NCI-H1105 (cell line): Measurements from ENCODE around the gene COL20A1.
"Not testable (repeated sequence)": the region's sequence is repeated elsewhere in the genome, so short reads cannot be mapped to it uniquely, and the experiment has no call there.

Source experiments
- DNase-seq: peaks from one replicate; lab custom pipeline; 2025; lab: John Stamatoyannopoulos, UW

The COL20A1 gene

DNA sequence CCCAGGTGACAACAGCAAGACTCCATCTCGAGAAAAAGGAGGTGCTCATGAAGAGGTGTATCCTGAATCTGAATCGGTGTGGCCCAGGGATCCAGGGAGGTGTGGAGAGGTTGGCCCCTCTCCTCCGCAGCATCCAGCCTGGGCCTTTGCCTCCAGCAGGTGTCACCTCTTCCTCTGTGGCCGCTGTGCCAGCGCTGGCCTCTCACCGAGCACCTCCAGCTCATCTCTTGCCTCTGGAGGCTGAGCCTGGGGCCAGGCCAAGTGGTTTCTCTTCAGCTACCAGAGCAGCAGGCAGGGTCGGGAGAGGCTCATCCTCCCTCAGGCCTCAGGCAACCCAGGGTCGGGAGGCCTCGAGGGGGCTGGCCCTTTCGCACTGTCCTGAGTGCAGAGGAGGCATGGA lies 1.2 kb upstream of the COL20A1 start:
- DNase-seq = no peak

DNA sequence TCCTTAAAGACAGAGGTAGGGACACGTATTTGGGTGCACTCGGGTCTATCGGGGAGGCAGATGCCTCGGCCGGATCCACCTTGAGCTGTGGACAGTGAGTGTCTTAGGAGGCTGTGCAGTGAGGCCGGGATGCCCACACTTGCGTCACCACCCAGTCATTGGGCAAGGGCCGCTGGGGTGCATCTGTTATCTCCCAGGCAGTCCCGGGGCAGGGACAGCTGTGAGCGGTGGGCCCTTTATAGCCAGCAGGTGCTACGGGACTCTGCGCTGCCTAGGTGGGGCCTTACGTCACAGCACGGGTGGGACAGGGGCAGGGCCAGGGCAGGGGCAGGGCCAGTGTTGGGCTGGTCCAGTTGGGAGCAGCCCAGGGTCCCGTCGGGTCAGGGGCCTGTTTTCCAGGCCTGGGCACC lies 689 bp upstream of the COL20A1 start:
- DNase-seq = no peak

DNA sequence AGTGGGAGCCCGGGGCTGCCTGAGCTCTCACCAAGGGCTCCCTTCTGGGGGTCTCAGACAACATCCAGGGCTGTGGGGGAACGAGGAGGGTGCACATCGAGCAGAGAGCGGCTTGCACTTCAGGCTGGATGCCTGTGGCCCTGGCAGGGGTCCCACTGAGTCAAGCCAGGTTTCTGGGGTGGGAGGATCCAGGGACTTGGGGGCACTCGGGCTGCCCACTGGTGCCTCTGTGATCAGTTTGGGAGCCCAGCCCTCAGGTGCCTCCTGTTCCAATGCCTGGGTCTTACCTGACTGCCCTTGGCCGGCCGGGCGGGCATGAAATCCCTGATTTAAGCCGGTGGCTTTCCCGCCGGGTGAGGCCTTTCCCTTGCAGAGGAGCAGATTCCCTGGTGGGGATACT lies 470 bp downstream of the COL20A1 start:
- DNase-seq = no peak

DNA sequence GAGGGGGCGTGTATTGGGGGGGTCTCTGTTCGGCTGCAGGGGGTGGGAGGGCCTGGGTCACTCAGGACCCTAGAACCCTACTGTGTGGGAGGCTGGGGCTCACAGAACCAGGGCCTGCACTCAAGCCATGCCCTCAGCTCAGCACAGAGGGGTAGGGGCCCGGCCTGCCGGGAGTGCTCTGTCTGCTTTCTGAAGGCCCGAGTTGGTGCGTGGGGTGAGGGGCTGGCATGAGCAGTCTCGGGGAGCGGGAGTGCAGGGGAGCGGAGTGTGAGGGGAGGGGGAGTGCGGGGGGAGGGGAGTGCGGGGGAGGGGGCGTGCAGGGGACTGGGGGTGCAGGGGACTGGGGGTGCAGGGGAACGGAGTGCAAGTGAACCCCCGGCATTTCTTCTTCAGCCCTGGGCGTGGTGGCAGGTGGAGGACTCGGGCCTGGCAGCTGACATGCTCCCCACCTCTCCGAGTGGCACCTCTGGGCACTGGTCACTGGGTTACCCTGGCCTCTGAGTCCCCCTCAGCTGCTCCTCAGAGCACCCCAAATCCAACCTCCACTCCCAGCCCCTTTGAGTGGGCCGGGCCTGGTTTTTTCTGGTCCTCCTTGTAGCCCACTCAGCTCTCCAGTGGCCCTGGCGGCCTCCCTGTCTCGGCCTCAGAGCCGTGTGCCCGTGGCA lies 1.0 kb downstream of the COL20A1 start:
- no peak for DNase-seq

DNA sequence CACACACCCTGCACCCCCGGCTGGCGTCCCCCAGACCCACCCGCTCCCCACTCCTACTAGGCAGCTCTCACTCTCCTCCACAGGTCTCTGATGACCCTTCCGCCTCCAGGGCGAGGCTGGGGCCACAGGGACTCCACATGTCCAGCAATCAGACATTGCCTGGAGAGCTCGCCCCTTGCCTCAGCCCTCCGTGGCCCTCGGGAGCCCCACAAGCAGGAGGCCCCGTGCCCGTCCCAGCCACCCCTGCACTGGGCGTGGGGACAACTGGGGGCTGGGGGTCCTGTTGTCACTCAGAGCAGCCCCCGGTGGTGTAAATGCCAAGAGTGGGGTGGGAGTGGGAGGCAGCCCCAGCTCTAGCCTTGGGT lies 1.5 kb downstream of the COL20A1 start:
- DNase-seq = no peak

DNA sequence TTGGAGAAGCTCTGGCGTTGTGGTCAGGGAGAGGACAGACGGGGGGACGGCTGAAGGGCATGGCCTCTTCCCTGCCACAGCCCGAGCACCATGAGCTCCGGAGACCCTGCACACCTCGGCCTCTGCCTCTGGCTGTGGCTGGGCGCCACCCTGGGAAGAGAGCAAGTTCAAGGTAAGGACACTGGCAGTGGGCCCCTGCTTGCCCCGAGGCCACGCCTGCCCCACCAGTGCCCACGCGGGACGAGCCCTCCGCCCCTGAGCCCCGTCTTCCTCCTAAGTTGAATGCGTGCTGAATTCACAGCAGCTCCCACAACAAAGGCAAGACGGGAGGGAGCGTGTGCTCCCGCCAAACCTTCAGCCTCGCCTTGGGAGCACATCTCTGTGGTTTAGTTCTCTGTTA lies 2.0 kb downstream of the COL20A1 start:
- DNase-seq = no peak

DNA sequence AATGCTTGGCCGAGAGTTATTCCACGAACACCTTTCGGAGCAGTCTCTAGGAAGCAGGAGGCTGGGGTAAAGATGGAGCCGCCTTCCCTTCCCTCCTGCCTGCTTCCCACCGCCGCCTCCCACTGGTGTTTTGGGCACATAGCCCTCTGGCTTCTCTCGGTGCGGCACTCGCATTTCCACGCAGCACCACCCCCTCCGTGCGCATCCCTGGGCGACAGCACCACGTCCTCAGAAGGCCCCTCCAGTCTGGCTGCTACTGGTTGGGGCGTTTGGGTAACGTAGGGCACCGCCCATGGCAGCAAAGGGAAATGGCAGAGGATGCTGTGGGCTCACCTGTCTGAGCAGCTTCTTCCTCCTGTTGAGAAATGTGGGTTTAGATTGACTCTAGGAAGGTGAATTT lies 2.4 kb downstream of the COL20A1 start:
- no peak for DNase-seq

DNA sequence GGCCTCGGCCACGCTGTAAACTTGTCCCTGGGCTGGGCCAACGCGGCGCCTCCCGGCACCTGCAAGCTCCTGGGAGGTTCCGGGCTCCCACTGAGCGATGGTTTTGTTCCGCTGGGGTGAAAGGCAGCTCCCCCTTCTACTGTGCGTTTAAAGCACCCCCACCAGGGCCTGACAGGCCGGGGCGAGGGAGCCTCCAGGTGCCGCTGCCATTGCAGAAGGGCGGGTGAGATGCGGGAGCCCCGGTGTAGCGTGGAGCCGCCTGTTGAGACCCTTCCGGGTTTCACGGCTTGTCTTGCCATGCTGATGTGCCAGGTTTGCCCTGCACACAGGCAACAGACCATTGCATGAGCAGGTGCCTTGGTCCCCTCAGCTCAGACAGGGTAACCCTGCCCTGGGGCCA lies 2.9 kb downstream of the COL20A1 start:
- DNase-seq = no peak

DNA sequence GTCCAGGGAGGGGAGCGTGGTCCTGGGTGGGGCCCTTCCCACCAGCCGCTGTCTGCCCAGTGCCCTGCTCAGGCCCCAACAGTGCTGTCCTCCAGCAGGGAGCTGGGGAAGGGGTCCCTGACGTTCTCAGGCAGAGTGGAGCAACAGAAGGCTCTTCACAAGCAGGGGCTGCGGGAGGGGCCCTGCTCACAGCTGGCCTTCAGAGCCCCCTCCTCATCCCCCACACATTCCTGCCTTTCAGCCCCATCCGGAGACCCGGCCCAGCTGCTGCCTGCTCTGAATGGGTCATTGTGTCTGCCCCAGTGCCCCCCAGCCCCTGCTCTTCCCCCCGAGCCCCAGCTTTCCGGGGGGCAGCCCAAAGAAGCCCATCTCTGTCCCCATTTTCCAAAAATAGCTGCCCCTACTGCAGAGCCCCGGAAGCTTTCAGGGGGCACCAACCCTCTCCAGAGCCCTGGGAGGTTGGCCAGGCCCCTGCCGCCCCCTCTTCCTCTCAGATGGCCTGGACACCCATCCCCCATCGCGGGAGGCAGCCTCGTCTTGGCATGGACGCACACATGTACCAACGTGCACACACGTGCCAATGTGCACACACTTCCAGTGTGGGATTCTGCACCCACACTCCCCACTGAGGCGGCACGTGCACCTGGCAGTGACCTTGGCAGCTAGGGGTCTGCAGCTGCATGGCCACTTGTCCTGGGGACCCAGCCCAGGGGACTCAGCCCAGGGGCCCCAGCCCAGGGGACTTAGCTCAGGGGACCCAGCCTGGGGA lies 3.7 kb downstream of the COL20A1 start:
- no peak for DNase-seq

DNA sequence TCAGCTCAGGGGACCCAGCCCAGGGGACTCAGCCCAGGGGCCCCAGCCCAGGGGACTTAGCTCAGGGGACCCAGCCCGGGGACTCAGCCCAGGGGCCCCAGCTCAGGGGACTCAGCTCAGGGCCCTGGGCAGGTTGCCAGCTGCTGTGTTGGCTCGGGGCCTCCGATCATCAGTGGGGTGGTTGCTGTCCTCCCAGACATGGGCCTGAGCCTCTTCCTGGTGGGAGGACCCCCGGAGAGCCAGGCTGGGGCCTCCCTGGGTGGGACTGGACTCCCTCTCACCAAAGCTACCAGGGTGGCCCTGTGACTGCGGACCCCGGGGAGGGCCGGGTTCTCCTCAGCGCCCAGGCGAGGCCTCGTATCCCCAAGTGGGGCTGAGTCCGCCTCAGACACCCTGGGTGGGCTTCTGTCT lies 4.4 kb downstream of the COL20A1 start:
- DNase-seq = no peak

DNA sequence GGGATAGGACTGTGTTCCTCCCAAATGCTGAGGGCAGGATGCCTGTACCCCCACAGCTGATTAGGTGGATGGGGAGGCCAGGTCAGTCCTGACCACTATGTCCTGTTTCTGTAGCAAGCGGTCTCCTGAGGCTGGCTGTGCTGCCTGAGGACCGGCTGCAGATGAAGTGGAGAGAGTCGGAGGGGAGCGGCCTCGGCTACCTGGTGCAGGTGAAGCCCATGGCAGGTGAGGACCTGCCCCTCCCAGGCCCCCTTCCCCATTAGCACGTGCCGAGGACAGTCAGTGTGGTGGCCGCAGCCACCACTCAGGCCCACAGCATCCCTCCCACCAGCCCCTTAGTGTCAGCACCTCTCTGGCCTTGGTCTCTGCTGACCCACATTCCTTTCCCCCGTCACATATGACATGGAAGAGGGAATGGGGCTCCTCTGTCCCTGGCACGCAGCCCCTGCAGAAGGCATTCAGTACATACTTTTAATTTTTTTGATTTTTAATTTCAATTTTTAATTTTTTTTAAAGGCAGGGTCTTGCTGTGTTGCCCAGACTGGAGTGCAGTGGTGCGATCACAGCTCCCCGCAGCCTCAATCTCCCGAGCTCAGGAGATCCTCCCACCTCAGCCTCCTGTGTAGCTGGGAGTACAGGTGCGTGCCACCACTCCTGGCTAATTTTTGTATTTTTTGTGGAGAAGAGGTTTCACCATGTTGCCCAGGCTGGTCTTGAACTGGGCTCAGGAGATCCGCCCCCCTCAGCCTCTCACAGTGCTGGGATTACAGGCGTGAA lies 5.0 kb downstream of the COL20A1 start:
- DNase-seq = no peak

DNA sequence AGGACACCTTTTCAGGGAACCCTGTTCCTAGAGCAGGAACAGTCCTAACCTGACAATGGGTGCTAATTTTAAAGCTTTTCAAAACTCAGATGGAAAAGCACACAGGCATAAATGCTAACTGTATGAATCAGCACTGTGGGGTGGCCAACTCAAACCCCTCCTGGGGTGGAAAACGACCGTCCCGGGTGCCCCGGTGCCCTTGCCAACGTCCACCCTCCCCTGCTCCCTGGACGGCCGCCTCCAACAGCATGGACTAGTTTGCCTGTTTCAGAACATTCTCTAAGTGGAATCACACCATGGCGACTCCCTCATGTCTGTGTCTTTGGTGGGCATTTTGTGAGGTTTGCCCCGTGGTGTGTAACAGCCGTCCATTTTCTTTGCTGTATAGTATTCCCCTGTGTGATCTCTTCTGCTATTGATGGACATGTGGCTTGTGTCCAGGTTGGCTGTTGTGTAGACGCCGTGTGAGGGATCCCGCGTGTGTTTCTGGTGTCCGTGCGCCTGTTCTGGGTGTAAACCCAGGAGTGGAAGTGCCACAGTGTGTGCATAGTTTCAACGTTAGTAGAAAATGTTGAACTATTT lies 5.8 kb downstream of the COL20A1 start:
- DNase-seq = no peak

DNA sequence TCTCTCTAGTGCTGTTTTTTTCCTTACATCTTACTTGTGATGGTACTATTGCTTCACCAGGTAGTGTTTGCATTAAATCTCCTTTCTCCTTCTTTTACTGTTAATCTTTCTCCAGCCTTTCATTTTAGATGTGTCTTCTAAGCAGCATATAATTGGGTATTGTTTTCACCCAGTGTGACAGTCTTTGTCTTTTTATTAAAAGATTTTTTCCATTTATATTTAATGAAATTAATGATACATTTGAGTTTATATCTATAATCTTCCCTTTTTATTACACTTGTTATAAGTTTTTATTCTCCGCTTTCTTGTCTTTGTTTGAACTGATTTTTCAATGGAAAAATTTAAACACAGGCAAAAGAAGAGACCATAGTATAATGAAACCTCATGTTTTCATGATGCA lies 8.7 kb downstream of the COL20A1 start:
- DNase-seq = no peak

DNA sequence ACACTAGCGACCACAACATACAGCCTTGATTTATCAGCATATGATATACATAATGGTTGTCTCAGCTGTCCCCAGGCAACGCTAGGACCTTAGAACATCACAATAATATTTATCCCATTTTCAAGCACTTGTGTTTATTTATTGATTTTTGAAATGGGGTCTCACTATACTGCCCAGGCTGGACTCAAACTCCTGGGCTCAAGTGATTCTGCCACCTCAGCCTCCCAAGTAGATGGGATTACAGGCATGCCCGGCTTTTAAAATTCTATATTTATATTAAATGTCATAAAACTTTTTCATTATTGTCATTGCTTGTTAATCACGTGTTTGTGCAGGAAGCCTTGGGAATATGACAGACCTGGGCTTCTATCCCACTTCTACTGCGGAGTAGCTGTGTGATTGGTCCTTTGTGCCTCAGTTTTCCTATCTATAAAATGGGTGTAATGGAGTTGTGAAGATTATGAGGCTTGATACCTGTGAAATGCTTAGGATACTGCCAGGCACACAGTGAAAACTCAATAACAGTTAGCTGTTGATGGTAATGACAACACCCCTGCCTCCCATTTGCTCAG lies 10.2 kb downstream of the COL20A1 start:
- DNase-seq = no peak

DNA sequence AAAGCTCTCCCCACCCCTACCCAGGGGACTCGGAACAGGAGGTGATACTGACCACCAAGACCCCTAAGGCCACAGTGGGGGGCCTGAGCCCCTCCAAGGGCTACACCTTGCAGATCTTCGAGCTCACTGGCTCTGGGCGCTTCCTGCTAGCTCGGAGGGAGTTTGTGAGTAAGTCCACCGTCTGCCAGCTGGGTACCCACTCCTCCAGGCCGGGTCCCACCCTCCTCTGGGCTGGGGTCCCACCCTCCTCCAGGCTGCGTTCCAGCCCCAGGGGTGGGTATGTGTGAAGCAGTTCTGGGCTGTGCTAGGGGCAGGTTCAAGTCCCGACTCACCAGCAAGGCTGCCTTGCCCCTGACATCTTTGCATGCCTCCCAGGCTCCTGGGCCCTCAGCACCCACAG lies 12.4 kb downstream of the COL20A1 start:
- no peak for DNase-seq

DNA sequence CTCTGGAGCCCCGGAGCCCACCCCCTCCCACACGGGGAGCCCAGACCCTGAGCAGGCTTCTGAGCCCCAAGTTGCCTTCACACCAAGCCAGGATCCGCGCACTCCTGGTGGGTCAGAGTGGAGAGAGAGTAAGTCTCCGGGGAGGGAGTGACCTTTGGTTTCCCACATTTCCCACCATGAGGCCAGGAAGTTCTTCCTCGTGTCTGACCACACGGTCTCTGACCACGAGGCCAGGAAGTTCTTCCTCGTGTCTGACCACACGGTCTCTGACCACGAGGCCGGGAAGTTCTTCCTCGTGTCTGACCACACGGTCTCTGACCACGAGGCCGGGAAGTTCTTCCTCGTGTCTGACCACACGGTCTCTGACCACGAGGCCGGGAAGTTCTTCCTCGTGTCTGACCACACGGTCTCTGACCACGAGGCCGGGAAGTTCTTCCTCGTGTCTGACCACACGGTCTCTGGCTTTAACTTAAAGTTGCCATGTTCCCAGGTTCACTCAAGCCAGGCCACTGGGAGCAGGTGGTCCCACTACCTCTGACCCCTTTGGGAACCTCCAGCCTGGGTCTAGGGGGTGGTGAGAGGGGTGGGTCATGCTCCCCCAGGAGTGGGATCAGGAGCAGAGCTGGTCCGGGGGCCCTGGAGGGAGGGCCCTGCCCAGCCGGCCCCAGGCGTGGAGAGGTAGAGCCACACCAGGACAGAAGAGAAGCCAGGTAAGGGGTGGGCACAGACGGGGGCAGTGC lies 13.1 kb downstream of the COL20A1 start:
- DNase-seq = not testable (repeated sequence)

DNA sequence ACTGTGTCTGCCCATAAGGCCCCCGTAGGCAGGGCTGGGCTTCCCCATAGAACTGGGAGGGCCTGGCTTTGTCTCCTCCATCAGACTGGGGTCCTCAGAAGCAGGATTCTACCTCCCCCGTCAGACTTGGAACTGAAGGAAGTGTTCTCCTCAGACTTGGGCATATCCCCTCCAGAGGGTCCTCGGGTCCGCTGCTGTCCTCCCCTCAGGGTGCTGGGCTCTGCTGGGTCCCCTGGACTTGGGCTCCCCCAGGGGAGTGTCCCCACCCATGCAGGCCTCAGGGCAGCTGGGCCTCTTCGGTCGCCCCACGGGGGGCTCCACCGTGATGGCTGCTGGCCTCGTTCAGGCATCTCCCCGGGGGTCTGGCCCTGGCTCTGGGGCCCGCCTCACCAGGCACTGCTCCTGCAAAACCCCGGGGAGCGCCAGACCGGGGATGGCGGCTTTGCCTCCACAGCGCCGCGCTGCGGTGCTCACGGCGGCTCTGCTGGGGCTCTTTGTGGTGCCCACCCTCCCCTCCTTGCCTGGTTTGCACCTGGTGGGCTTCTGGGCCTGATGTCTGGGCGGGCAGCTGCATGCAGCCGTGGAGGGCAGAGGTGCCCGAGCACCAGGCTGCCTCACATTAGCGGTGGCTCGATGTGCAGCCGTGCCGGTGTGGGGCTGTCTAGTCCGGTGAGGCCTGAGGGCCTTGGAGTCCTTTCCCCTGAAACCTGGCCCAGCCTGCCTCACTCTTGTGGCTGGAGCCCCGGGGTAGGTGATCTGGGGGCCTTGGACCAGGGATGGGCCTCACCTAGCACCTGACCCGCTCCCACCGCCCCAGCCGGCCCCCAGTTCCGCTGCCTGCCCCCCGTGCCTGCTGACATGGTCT lies 13.9 kb downstream of the COL20A1 start:
- no peak for DNase-seq

DNA sequence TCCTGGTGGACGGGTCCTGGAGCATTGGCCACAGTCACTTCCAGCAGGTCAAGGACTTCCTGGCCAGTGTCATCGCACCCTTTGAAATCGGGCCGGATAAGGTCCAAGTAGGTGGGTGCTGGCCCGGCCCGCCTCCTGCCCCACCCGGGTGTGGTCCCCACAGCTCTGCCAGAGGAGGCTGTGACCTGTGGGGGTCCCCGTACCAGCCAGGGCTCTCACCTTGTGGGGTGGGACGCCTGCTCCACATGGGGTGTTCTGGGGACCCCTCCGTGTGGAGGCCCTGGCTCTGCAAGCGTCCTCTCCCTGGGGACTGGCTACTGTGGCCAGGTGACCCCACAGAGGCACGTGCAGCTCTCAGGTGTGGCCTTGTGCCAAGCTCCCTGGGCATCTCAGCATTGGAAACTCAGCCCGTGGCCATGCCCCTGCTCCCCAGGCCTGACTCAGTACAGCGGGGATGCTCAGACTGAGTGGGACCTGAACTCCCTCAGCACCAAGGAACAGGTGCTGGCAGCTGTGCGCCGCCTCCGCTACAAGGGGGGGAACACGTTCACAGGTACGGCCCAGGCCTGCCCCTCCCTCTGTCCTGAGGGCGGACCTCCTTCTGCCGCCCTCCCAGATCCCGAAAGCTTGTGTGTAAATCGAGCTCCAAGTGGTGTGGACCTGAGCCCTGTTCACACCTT lies 14.7 kb downstream of the COL20A1 start:
- DNase-seq = no peak

DNA sequence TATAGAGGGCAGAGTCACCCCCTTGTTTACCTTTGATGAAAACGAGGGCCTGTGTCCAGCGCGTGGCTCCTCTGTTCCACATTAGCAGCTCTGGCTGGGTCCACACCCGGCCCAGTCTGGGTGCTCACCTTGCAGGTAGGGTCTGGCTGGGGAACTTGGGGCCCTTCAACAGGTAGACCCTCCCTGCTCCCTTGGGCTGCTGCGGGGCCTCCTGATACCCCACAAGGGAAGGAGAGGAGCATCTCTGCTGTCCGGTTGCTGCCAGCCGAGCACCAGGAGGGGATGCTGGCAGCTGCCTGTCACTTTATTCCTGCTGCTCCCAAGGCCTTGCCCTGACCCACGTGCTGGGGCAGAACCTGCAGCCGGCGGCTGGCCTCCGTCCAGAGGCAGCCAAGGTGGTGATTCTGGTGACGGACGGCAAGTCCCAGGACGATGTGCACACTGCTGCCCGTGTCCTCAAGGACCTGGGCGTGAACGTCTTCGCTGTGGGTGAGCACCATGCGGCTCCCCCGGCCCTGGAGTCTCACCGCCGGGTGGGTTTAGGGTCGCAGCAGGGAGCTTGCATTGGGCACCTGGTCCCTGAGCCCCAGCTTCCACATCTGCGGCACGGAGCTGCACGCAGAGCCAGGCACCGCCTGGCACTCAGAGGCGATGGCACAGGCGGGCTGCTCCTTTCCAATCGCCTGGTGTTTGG lies 15.4 kb downstream of the COL20A1 start:
- no peak for DNase-seq
